ENCODE data around the gene ELAVL1.

Gene ELAVL1

GRCh38 chr19:7983995-7984837, 21.2 kb downstream of the ELAVL1 start:
- DNase-seq, result no peak

DNA sequence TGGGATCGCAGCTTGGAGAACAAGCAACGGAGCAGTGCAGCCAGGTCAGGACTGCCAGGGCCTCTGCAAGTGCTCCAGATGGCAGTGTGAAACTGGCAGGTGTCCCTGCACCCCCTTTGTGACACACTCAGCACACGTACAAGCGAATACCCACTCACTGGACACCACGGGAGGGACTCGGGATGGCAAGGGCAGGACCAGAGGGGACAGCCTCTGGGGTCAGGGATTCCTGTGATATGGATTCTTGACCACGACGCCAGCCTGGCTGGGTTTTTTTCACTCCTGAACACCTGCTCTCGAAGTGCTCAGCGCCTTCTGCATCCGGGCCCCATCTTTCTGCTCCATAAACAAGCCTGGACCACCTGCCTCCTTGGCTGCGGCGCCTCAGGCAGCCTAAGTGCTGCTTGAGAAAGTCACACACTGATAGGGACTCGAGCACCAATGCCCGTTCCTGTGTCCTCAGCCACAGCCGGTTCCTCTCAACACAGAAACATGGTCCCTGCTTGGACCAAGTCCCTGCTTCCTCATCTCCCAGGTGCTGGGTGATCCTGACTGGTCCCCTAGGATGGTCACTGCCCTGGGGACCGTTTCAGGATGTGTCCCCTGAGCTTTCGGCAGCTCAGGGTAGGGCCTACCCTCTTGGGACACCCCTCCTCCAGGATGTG, 22.0 kb downstream of the ELAVL1 start:
- no peak for DNase-seq

DNA sequence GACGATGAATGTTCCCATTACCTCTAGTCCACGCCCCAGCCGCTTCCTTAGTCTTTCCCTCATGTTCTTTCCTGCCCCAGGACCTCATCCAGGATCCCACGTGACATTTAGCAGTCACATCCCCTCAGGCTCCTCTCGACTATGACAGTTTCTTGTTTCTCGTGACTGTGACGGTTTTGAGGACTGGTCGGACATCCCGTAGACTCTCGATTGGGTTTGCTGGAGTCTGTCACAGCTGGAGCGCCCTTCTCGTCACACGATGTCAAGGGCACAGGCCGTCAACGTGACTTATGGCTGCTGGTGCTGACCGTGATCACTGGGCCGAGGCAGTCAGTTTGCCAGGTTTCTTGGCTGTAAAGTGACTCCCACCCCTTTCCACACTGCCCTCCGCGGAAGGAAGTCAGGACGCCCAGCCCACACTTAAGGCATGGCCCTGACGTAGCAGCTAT, 22.8 kb downstream of the ELAVL1 start:
- no peak for DNase-seq

DNA sequence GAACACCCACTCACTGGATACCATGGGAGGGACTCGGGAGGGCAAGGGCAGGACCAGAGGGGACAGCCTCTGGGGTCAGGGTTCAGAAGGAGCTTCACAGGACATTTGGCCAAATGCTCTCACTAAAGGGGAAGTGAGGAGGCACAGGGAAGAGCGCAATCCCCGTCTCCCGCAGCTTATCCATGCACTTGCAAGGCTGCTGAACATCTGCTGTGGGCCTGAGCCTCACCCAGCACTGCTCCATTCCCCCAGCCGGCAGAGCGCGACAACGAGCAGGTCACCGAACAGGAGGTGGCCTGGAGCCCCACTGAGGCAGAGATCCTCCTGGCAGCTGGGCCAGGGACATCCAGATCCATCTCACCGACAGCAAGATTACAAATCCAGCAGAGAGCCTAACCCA, 23.3 kb downstream of the ELAVL1 start:
- no peak for DNase-seq

DNA sequence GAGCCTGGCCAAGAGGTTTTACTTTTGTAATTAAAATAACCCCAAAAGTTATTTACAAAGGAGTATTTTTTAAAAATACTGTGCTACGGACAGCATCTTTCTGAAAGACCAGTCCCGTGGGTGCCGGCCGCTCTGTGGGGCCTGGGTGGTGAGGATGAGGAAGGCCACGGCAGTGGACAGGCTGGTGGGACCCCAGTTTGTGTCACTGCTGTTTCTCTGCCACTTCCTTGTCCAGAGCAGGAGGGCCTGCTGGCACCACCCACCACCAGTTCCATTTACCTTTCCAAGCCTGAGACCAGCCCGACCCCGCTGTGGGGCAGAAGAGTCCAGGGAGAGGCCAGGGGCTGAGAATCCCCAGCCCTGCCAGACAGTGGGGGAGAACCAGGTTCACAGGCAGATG, 23.8 kb downstream of the ELAVL1 start:
- no peak for DNase-seq

- no peak for DNase-seq
Measured at GRCh38 chr19:7981199-7981598, 24.2 kb downstream of the ELAVL1 start.

DNA sequence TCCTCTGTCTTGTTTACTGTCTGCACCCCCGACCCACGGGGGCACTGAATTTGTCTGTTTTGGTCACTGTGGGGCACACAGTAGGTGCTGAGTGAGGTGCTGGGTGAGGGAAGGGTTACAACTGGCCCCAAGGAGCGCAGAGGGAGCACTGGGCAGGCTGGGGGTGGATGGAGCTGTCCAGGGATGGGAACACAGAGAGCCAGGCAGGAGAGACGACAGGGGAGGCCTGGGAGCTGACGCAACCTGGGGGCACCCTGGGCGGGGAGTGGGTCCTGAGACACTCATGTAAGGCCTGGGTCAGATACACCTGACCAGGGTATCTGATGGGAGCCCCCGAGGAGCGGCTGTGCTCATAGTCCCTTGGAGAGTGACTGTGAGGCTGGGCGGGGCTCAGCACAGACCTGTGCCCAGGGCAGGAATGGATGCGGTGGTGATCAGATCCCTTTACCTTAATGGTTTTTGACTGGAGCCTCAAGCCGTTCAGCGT, 24.8 kb downstream of the ELAVL1 start:
- DNase-seq, result no peak

- no peak for DNase-seq
Measured at GRCh38 chr19:7980168-7980567, 25.3 kb downstream of the ELAVL1 start.

- DNase-seq, result no peak
Measured at GRCh38 chr19:7979559-7979958, 25.9 kb downstream of the ELAVL1 start.

DNA sequence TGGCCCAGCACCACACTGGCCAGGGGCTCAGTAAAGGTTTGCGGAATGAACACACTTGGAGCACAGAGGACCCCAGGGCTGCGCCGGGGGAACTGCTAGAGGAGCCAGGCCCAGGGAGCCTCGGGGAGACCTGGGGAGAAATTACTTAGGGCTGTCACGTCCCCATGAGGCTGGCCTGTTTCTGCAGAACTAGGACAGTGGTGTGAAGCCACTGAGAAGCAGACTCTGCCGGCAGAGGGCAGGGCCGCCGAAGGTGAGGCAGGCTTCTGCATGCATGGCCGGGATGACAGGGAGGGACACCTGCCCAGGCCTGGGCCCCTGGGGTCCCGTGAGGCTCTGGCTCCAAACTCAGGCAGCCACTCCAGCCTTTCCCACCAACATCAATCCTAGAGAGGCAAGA, 26.4 kb downstream of the ELAVL1 start:
- no peak for DNase-seq

GRCh38 chr19:7978179-7978825, 27.1 kb downstream of the ELAVL1 start:
- DNase-seq, result no peak

DNA sequence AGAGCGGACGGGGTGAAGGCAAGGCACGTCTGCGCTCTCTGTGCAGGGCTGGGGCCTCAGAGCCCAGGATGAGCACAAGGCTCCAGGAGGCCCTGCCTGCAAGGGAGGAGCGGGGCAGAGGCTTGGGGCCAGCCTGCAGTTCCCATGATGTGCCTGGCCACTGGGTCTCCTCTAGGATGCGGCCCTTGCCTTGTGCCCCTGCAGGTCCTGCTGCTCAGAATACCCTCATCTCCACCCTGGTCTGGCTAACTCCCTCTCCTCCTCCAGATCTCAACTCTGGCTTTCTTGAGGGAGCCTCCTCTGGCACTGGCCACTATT, 27.8 kb downstream of the ELAVL1 start:
- no peak for DNase-seq

GRCh38 chr19:7977021-7977722, 28.3 kb downstream of the ELAVL1 start:
- no peak for DNase-seq

- DNase-seq, result no peak
Measured at GRCh38 chr19:7976461-7976860, 29.0 kb downstream of the ELAVL1 start.

DNA sequence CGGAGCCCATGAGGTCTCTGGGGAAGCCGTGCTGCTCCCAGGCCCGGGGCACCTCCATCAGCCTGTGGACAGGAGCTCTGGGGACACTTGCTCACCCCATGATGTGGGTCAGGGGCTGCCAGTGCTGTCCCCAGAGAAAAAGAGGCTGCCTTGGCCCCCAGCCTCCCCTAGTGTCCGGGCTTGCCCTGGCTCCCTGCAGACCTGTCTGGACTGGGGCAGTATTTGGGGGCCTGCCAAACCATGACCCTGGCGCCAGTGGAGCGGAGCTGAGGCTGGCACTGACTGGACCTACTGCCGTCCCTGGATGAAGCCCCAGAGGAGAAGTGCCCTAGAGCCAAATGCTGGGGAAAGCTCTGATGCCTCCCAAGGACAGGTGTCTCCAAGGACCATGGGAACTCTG, 30.4 kb downstream of the ELAVL1 start:
- DNase-seq, result no peak

GRCh38 chr19:7973883-7974282, 31.6 kb downstream of the ELAVL1 start:
- no peak for DNase-seq

DNA sequence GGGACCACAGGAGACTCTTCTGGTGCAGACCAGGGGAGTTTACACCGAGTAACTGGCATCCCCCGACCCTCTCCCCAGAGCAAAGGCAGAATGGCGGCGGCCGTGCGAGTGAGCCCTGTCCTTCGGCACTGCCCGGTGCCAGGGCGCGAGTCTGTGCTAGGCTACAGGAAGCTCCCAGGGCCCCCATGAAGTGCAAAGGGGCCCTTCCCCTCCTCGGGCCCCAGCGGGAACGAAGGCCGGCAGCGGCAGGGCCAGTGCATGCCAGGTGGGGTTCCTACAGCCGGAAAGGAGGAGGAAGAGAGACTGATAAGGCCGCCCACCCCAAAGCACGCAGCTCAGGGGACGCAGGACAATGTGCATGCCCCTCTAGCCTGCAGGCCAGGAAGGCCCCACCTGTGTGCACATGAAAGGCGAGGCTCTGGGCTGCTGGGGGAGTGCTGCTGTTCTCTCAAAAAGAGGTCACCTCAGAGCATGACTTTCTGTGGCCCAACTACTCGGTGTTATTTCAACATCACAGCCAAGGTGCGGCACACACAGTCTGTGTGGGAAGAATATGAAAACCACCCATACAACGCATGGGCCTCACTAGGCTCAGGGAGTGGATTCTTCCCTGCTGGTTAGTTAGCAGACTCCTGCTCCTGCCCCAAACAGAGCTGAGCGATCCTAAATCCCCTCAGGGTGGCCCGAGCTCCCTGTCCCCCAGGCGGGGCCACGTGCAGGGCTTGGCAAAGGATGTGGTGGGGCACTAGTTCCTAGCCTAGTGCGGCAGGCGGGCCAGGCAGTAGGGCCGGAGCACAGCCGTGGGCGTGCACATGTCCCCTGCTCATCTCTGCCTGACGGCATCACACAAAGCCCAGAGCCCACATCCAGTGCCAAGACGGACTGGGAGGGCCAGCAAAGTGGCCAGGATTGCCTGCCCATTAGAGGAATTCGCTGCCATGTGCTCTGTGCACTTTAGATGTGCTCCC, 33.6 kb downstream of the ELAVL1 start:
- DNase-seq, result no peak

GRCh38 chr19:7970716-7971448, 34.6 kb downstream of the ELAVL1 start:
- DNase-seq, result peak; percentile 41

- no peak for DNase-seq
Measured at GRCh38 chr19:7969555-7969939, 35.9 kb downstream of the ELAVL1 start.

GRCh38 chr19:7968796-7969554, 36.5 kb downstream of the ELAVL1 start:
- DNase-seq, result no peak

Measured in NCI-H1694 (cell line).